Endodermal cell (in vitro differentiated cells): Measurements from ENCODE around the gene BCL2. TPM values are rescaled to one million over a fixed set of nuclear protein-coding genes. Genes with fewer than 3 reads are reported as not detected.

Experiments
- DNase-seq: peaks from one replicate; pipeline ENCODE4 v3.0.0-alpha.2; 2017
- H3K27ac ChIP-seq: 2 replicates; pipeline ENCODE4 v1.5.1; 2013; ENCODE audit warnings: mild to moderate bottlenecking, low read depth, low read length, moderate library complexity
- H3K27me3 ChIP-seq: 2 replicates; pipeline ENCODE4 v1.6.1; 2013; ENCODE audit warnings: mild to moderate bottlenecking, low read length, moderate library complexity; ENCODE audit not compliant: insufficient read depth, control insufficient read depth, poor library complexity, severe bottlenecking
- H3K36me3 ChIP-seq: 2 replicates; pipeline ENCODE4 v1.7.0; 2013; ENCODE audit warnings: mild to moderate bottlenecking, low read length, moderate library complexity; ENCODE audit not compliant: control insufficient read depth, insufficient read depth
- H3K4me1 ChIP-seq: one replicate; pipeline ENCODE4 v1.7.0; 2013; ENCODE audit warnings: low read length; ENCODE audit not compliant: control insufficient read depth, insufficient read depth
- H3K4me3 ChIP-seq: 2 replicates; pipeline ENCODE4 v1.5.1; 2013; ENCODE audit warnings: mild to moderate bottlenecking, low read length, moderate library complexity
- H3K9ac ChIP-seq: 2 replicates; pipeline ENCODE4 v1.6.1; 2013; ENCODE audit warnings: mild to moderate bottlenecking, low read length, moderate library complexity; ENCODE audit not compliant: poor library complexity, severe bottlenecking; ENCODE audit errors: extremely low read depth
- H3K9me3 ChIP-seq: 2 replicates; pipeline ENCODE4 v1.6.1; 2013; ENCODE audit warnings: mild to moderate bottlenecking, low read length, moderate library complexity; ENCODE audit not compliant: control insufficient read depth
- H3K27ac Mint-ChIP-seq: 2 replicates; pipeline ENCODE4 v1.8.0; 2020; ENCODE audit warnings: mixed read lengths
- H3K27me3 Mint-ChIP-seq: 2 replicates; pipeline ENCODE4 v1.8.0; 2021; ENCODE audit warnings: mild to moderate bottlenecking, mixed read lengths; ENCODE audit not compliant: insufficient read depth
- H3K36me3 Mint-ChIP-seq: 2 replicates; pipeline ENCODE4 v1.8.0; 2020; ENCODE audit warnings: low read depth, mixed read lengths
- H3K4me1 Mint-ChIP-seq: 2 replicates; pipeline ENCODE4 v1.8.0; 2020; ENCODE audit warnings: mixed read lengths
- H3K4me3 Mint-ChIP-seq: 2 replicates; pipeline ENCODE4 v1.8.0; 2020; ENCODE audit warnings: mild to moderate bottlenecking, moderate library complexity, mixed read lengths
- H3K9me3 Mint-ChIP-seq: 2 replicates; pipeline ENCODE4 v1.8.0; 2020; ENCODE audit warnings: mild to moderate bottlenecking, mixed read lengths
- WGBS, 2 experiments: methylation state at CpG; one replicate each; pipeline versions ENCODE4 v1.1.5 to v1.1.7; 2013; ENCODE audit warnings: missing lambda C conversion rate in 2 of 2, mixed read lengths in 1 of 2; ENCODE audit not compliant: insufficient coverage in 1 of 2, insufficient read length in 1 of 2; 5-methylcytosine and 5-hydroxymethylcytosine counted together
- long read RNA-seq, 4 experiments: library from polyadenylated mRNA in 2 of 4; library from RNA in 1 of 4; library from capped mRNA in 1 of 4; stranded (forward) in 3 of 4; unstranded in 1 of 4; transcript quantifications; one replicate each; pipeline ENCODE4 v2.0.0, GENCODE V29; 2020 to 2021; ENCODE audit warnings: inconsistent platforms in 1 of 4
- polyA plus RNA-seq, 2 experiments: library from polyadenylated mRNA; stranded (reverse); fragments of 50-300 nt; gene quantifications; one replicate each; pipeline ENCODE4 v1.2.3, GENCODE V29; 2013
- total RNA-seq, 2 donors: library from RNA; stranded (reverse); fragmentation: NEBNext Ultra II Directional in 1 of 2; extraction: Animal tissue kit (Norgen Biotek cat#: 25700) in 1 of 2; gene quantifications; 2 replicates in 1 of 2; 3 replicates in 1 of 2; pipeline ENCODE4 v1.2.1, GENCODE V29; 2021
- TF ChIP-seq, protein P1 (sequence below): fragments of 200-600 bp; sonication (generic); conservative IDR thresholded peaks from 2 replicates; pipeline ENCODE4 v1.5.0; 2021; ENCODE audit warnings: antibody characterized with exemption, mild to moderate bottlenecking

BCL2 gene
- 1 to 10 TPM; 1.4 to 2.3 TPM for total RNA-seq
- 6.3 TPM for polyA plus RNA-seq (2013, experiment 1 of 2)
- 5.0 TPM for polyA plus RNA-seq (2013, experiment 2 of 2)
- long read RNA-seq, experiment 1, partial matches to known transcripts: 0 of 1 reads
- long read RNA-seq, experiment 1, other reads (novel, unspliced or antisense): 1 of 1 reads
- long read RNA-seq, experiment 2, full-length matches to known transcripts: 1 of 1 reads
- long read RNA-seq, experiment 2, partial matches to known transcripts: 0 of 1 reads
- long read RNA-seq, experiment 2, other reads (novel, unspliced or antisense): 0 of 1 reads
- long read RNA-seq, experiment 3: 0 reads
- long read RNA-seq, experiment 4: 0 reads

DNA sequence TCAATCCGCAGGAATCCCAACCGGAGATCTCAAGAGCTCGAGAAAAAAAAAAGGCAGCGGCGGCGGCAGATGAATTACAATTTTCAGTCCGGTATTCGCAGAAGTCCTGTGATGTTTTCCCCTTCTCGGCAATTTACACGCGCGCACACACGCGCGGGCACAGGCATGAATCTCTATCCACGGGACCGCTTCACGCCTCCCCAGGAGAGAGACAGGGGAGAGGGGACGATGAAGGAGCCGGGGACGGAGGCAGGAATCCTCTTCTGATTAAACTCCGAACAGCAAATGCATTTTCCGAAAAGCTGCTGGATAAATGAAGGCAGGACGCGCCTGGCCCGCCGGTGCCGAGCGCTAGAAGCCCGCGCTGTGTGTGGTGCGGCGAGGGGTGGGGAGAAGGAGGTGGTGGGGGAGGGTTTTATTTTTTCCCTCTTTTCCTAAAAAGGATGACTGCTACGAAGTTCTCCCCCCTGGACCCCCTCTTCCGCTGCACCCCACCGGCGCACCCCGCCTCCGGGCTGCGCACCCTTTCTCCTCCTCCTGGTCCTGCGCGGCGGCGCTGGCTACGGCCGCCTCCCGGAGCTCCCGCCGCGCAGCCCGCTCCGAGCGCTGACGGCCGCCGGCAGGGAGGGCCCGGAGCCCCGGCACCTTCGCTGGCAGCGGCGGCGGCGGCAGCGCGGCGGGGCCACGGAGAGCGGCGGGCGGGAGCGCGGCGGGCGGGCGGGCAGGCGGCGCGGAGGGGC lies at the start of gene BCL2:
Gene BCL2, minus strand, starts transcription at position 387 of the 740 bp plus-strand sequence.
- peaks cover 55% of the 10 kb centered on the region for H3K27me3 ChIP-seq
- 0% methylated on average over 4 to 71 of the region's 78 CpGs for WGBS, 2 experiments
- H3K4me3 Mint-ChIP-seq: peak within 1 kb of the TSS; percentile 70
- peak within 1 kb of the TSS; percentile 3 for H3K27ac Mint-ChIP-seq
- H3K36me3 ChIP-seq: no peaks in the 10 kb centered on the region
- H3K4me1 Mint-ChIP-seq: peaks cover 16% of the 10 kb centered on the region
- H3K9ac ChIP-seq: no peak within 1 kb of the TSS
- H3K9me3 ChIP-seq: no peaks in the 10 kb centered on the region
- DNase-seq: peak; percentile 71
- peaks cover 50% of the 10 kb centered on the region for H3K27me3 Mint-ChIP-seq
- peak within 1 kb of the TSS; percentile 86 for H3K4me3 ChIP-seq
- no peaks in the 10 kb centered on the region for H3K9me3 Mint-ChIP-seq
- TF ChIP-seq, protein P1, sequence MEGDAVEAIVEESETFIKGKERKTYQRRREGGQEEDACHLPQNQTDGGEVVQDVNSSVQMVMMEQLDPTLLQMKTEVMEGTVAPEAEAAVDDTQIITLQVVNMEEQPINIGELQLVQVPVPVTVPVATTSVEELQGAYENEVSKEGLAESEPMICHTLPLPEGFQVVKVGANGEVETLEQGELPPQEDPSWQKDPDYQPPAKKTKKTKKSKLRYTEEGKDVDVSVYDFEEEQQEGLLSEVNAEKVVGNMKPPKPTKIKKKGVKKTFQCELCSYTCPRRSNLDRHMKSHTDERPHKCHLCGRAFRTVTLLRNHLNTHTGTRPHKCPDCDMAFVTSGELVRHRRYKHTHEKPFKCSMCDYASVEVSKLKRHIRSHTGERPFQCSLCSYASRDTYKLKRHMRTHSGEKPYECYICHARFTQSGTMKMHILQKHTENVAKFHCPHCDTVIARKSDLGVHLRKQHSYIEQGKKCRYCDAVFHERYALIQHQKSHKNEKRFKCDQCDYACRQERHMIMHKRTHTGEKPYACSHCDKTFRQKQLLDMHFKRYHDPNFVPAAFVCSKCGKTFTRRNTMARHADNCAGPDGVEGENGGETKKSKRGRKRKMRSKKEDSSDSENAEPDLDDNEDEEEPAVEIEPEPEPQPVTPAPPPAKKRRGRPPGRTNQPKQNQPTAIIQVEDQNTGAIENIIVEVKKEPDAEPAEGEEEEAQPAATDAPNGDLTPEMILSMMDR: no peak
- H3K4me1 ChIP-seq: peaks cover 4% of the 10 kb centered on the region
- H3K27ac ChIP-seq: no peak within 1 kb of the TSS
- H3K36me3 Mint-ChIP-seq: no peaks in the 10 kb centered on the region

DNA sequence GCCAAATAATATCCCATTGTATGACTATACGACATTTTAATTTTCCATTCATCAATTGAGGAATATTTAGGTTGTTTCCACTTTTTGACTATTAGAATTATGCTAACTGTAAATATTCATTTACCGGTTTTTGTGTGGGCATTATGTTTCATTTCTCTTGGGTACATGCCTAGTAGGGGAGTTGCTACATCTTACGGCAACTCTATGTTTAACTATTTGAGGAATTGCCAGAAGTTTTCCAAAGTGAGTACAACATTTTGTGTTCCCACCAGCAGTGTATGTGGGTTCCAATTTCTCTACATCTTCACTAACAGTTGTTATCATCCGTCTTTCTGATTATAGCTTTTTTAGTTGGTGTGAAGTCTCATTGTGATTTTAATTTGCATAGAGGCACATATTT lies 49.0 kb upstream of the BCL2 start:
- Histone ChIP-seq H3K4me3 (no peak overlapping the region), H3K9me3 (peaks cover 15% of the 10 kb centered on the region), H3K9ac (no peak overlapping the region), H3K36me3 (no peaks in the 10 kb centered on the region), H3K27ac (no peak overlapping the region), H3K27me3 (no peaks in the 10 kb centered on the region), H3K4me1 (peaks cover 3% of the 10 kb centered on the region)
- H3K36me3 Mint-ChIP-seq: peaks cover 8% of the 10 kb centered on the region
- H3K27ac Mint-ChIP-seq: no peak overlapping the region
- no peak for DNase-seq
- 97% methylated on average over 3 of the region's 4 CpGs; no CpG with 5 or more reads in 1 of the 2 experiments for WGBS, 2 experiments
- no peaks in the 10 kb centered on the region for H3K27me3 Mint-ChIP-seq
- peaks cover 17% of the 10 kb centered on the region for H3K9me3 Mint-ChIP-seq
- TF ChIP-seq, protein P1: no peak
- peak overlapping the region; percentile 77 for H3K4me3 Mint-ChIP-seq
- peaks cover 8% of the 10 kb centered on the region for H3K4me1 Mint-ChIP-seq

DNA sequence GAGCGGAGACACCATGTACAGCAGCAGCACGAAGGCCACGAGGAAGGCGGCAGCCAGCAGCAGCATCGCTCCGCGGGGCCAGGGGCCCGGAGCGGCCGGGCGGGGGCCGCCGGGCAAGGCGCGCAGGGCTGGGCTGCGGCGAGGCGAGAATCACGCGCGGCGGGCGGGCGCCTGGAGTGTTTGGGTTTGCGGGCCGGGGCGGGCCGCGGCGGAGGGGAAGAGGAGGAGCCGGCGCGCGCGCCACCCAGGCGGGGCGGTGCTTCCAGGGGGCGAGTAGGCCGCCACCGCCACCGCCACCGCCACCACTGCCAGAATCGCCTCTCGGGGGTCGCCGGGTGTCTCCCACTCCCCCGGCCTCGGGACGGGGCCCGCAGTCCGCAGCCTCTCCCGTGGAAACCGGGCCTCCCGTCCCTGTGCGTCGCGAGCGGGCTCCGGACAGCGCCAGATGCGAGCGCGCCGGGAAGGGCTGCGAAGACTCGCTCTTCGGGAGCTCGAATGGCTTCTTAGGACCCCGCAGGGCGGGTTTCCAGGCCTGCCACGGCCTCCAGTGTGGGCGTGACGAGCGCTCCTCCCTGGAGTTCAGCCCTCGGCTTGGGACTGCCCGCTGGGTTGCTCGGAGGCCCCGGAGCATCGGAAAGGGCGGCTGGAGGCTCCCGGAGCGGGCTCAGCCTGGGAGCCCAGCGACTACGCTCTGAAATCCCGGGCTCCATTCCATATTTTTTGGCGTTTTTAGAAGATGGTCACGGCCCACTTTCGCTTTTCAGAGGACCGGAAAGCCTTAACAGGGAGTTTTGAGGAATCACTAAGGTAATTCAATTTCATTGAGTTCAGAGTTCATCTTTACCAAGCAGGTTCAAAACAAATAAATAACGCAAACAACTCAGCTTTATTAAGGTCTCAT lies 47.7 kb upstream of the BCL2 start, which contains the start of gene KDSR:
Gene KDSR, minus strand, starts transcription at position 154 of the 901 bp plus-strand sequence. Its CDS starts 88 bp downstream, at position 66.
- peak within 1 kb of the TSS; percentile 81 for H3K27ac Mint-ChIP-seq
- H3K27ac ChIP-seq: peak within 1 kb of the TSS; percentile 80
- WGBS, 2 experiments: 0 to 1% methylated on average over 31 to 88 of the region's 90 CpGs
- H3K36me3 ChIP-seq: peaks cover 5% of the 10 kb centered on the region
- TF ChIP-seq, protein P1: no peak
- peak within 1 kb of the TSS; percentile 64 for H3K9ac ChIP-seq
- peaks cover 10% of the 10 kb centered on the region for H3K36me3 Mint-ChIP-seq
- no peaks in the 10 kb centered on the region for H3K27me3 ChIP-seq
- H3K4me3 Mint-ChIP-seq: peak within 1 kb of the TSS; percentile 77
- peak within 1 kb of the TSS; percentile 94 for H3K4me3 ChIP-seq
- H3K27me3 Mint-ChIP-seq: no peaks in the 10 kb centered on the region
- H3K9me3 Mint-ChIP-seq: peaks cover 17% of the 10 kb centered on the region
- peaks cover 3% of the 10 kb centered on the region for H3K4me1 ChIP-seq
- H3K4me1 Mint-ChIP-seq: peaks cover 8% of the 10 kb centered on the region
- H3K9me3 ChIP-seq: peaks cover 15% of the 10 kb centered on the region
- peak; percentile 97 for DNase-seq
